Lung (tissue), 12 donors: ENCODE results near the gene ITGB3. TPM values are rescaled to one million over a fixed set of nuclear protein-coding genes. Genes with fewer than 3 reads are reported as not detected.

Experiments used
- ATAC-seq: fragments of 200-7000 bp; cut with Tn5 transposase; one replicate; pipeline ENCODE4 v1.9.1; 2020; ENCODE audit warnings: moderate number of reproducible peaks; ENCODE audit not compliant: insufficient read depth, low FRiP score
- DNase-seq, 3 donors: peaks; one replicate each; pipeline ENCODE4 v3.0.0-alpha.2; 2013 to 2017
- H3K27ac ChIP-seq, 2 donors: one replicate each; pipeline ENCODE4 v1.5.1; 2013; ENCODE audit warnings: mild to moderate bottlenecking in 2 of 2, moderate library complexity in 2 of 2, control low read depth in 1 of 2, inconsistent platforms in 1 of 2, low read depth in 1 of 2, low read length in 1 of 2
- H3K27me3 ChIP-seq, 3 donors: one replicate each; pipeline ENCODE4 v1.5.1; 2013; ENCODE audit warnings: low read length in 2 of 3; ENCODE audit not compliant: control insufficient read depth in 3 of 3, insufficient read depth in 3 of 3
- H3K36me3 ChIP-seq, 4 donors: one replicate each; pipeline ENCODE4 v1.5.1; 2013; ENCODE audit warnings: low read length in 4 of 4, mild to moderate bottlenecking in 1 of 4, moderate library complexity in 1 of 4; ENCODE audit not compliant: control insufficient read depth in 4 of 4, insufficient read depth in 4 of 4
- H3K4me1 ChIP-seq, 5 donors: one replicate each; pipeline ENCODE4 v1.5.1; 2013; ENCODE audit warnings: low read length in 5 of 5, mild to moderate bottlenecking in 2 of 5, moderate library complexity in 1 of 5; ENCODE audit not compliant: control insufficient read depth in 5 of 5, insufficient read depth in 5 of 5
- H3K4me3 ChIP-seq: one replicate; pipeline ENCODE4 v1.5.1; 2013; ENCODE audit warnings: mild to moderate bottlenecking, control low read depth, moderate library complexity
- H3K9ac ChIP-seq, 2 donors: one replicate each; pipeline ENCODE4 v1.5.1; 2013; ENCODE audit warnings: low read length in 2 of 2, control low read depth in 1 of 2; ENCODE audit not compliant: insufficient read depth in 1 of 2
- H3K9me3 ChIP-seq, 4 donors: one replicate each; pipeline ENCODE4 v1.5.1; 2013; ENCODE audit warnings: low read length in 3 of 4, mild to moderate bottlenecking in 1 of 4, moderate library complexity in 1 of 4; ENCODE audit not compliant: control insufficient read depth in 4 of 4, insufficient read depth in 3 of 4
- WGBS, 2 donors: extraction: QIAGEN DNeasy Blood & Tissue Kit; methylation state at CpG; one replicate each; pipeline ENCODE4 v1.1.7; 2013; 5-methylcytosine and 5-hydroxymethylcytosine counted together
- polyA plus RNA-seq, 2 donors: library from polyadenylated mRNA; stranded (reverse); fragments of 200-250 nt; gene quantifications; one replicate each; pipeline ENCODE4 v1.2.1, GENCODE V29; 2013
- total RNA-seq, 2 donors: library from RNA; depleted of rRNA in 1 of 2; stranded (reverse); fragments of >200 nt in 1 of 2; gene quantifications; one replicate each; pipeline ENCODE4 v1.2.1, GENCODE V29; 2014 to 2021
- TF ChIP-seq, protein P1 (sequence below): IDR thresholded peaks from 2 replicates; pipeline ENCODE4 v1.5.1; 2012; ENCODE audit warnings: mild to moderate bottlenecking; ENCODE audit errors: control extremely low read depth, extremely low read depth
- donor health status: control.
- donor health status: control.
- donor health status: Bipolar disorder and iron deficiency.
- donor health status: healthy.
- donor health status: DM: yes; HTN: yes; CAD: no.

The ITGB3 gene
- total and polyA plus RNA-seq, 4 donors, result 1.3 to 15.9 (median 7.7) TPM

DNA sequence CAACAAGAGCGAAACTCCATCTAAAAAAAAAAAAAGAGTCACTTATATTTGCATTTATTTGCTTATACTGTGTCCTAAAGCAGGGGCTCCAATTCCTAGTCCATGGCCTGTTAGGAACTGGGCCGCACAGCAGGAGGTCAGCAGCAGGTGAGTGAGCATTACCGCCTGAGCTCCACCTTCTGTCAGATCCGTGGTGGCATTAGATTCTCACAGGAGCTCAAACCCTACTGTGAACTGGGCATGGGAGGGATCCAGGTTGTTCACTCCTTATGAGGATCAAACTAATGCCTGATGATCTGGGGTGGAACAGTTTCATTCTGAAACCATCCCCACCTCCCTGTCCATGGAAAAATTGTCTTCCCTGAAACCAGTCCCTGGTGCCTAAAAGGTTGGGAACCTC, 24.9 kb downstream of the ITGB3 start:
- no peak overlapping the region for H3K4me3 ChIP-seq
- H3K9ac ChIP-seq, result no peak overlapping the region
- H3K27me3 ChIP-seq, result no peaks in the 10 kb centered on the region
- ATAC-seq, result no peak
- 90 to 94% methylated on average over 4 of the region's 4 CpGs for WGBS, 2 donors
- no peaks in the 10 kb centered on the region for H3K9me3 ChIP-seq
- H3K27ac ChIP-seq, result peak overlapping the region; percentile 51 to 91
- TF ChIP-seq, protein P1, sequence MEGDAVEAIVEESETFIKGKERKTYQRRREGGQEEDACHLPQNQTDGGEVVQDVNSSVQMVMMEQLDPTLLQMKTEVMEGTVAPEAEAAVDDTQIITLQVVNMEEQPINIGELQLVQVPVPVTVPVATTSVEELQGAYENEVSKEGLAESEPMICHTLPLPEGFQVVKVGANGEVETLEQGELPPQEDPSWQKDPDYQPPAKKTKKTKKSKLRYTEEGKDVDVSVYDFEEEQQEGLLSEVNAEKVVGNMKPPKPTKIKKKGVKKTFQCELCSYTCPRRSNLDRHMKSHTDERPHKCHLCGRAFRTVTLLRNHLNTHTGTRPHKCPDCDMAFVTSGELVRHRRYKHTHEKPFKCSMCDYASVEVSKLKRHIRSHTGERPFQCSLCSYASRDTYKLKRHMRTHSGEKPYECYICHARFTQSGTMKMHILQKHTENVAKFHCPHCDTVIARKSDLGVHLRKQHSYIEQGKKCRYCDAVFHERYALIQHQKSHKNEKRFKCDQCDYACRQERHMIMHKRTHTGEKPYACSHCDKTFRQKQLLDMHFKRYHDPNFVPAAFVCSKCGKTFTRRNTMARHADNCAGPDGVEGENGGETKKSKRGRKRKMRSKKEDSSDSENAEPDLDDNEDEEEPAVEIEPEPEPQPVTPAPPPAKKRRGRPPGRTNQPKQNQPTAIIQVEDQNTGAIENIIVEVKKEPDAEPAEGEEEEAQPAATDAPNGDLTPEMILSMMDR, result no peak
- no peaks in the 10 kb centered on the region for H3K36me3 ChIP-seq
- DNase-seq, result no peak
- peaks cover 22 to 39% (median 30%) of the 10 kb centered on the region in 5 donors for H3K4me1 ChIP-seq

DNA sequence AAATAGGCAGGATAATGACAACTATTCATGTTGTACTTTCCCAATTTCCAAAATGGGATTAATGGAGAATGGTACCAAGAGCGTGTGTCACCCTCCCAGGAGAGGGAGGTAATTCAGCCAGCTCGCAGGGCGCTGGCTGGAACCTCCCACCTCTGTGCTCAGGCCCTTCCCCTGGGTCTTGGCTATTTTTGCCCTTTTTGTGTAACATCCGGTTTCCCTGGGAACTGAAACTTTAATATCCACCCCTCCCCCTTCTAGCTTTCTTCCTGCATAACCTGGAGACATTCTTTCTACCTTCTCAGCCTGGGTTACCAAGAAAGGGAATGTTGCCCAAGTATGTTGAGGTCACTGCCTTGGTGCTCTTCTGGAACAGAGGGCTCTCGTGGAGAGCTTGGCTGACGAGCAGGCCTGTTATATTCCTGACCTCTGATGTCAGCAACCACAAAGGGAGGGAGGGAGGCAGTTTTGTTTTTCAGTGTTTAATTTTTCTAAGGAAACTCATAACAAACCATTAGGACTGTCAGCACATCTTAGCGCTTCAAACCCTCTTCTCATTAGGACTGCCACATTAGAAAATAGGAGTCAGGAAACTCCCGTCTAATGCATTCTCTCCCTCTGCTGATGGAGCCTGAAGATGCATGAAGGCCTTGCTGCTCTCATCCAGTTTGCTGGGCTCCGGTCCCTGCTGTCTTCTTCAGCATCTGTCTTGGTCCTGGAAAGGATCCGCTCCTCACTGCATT, 25.6 kb downstream of the ITGB3 start:
- Histone ChIP-seq H3K9ac (no peak overlapping the region), H3K4me1 (peaks cover 22 to 39% (median 29%) of the 10 kb centered on the region in 5 donors)
- peak; percentile 74 for ATAC-seq

DNA sequence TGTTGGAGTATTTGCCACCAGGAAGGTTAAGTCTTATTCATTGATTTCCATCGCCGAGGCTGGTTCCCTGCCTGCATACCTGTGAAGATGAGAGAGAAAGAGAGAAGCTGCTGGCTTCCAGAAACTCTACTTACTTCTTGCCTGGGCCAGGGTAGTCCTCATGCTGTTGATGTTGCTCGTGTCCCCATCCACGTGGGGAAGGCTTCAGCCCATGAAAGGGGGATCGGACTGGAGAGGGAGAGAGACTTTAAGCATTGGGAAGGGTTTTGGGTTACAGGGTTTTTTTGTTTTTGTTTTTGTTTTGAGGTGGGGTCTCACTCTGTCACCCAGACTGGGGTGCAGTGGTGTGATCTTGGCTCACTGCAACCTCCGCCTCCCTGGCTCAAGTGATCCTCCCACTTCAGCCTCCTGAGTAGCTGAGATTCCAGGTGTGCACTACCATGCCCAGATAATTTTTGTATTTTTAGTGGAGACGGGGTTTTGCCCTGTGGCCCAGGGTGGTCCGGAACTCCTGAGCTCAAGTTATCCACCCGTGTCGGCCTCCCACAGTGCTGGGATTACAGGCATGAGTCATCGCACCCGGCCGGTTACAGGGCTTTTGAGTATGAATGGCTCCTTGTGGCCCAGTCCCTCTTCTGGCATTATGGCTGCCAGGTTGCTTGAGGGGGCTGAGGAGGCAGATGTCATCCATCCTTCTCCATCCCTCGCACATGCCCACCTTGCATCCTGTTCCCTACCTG, 26.6 kb downstream of the ITGB3 start:
- TF ChIP-seq, protein P1, result no peak
- Histone ChIP-seq H3K4me1 (peaks cover 17 to 33% (median 26%) of the 10 kb centered on the region in 5 donors), H3K27me3 (no peaks in the 10 kb centered on the region), H3K9ac (no peak overlapping the region), H3K9me3 (no peaks in the 10 kb centered on the region), H3K27ac (peak overlapping the region; percentile 51 to 91), H3K4me3 (no peak overlapping the region), H3K36me3 (no peaks in the 10 kb centered on the region)
- ATAC-seq (no peak), DNase-seq (no peak)
- WGBS, 2 donors, result 92 to 95% methylated on average over 14 of the region's 14 CpGs

More for the DNA sequence above, 25.6 kb downstream of the ITGB3 start:
- no peaks in the 10 kb centered on the region for H3K9me3 ChIP-seq
- H3K27ac ChIP-seq, result peak overlapping the region; percentile 51 to 91
- H3K27me3 ChIP-seq, result no peaks in the 10 kb centered on the region
- H3K4me3 ChIP-seq, result no peak overlapping the region
- TF ChIP-seq, protein P1, result no peak
- DNase-seq, result peak; percentile 38 to 76 (median 56)
- WGBS, 2 donors, result 30 to 54% methylated on average over 10 of the region's 10 CpGs
- no peaks in the 10 kb centered on the region for H3K36me3 ChIP-seq
